Esophagus squamous epithelium (tissue), 5 donors: ENCODE measurements around the gene LMAN2L. TPM values are rescaled to one million over a fixed set of nuclear protein-coding genes. Genes with fewer than 3 reads are reported as not detected.

Experiments
- DNase-seq: peaks from one replicate; lab custom pipeline; 2025; lab: John Stamatoyannopoulos, UW
- H3K27ac ChIP-seq, 4 donors: fragments of 200-600 bp; sonication (generic); one replicate each; pipeline ENCODE4 v1.5.1; 2016 to 2019; ENCODE audit warnings: mild to moderate bottlenecking in 1 of 4
- H3K27me3 ChIP-seq, 4 donors: fragments of 200-600 bp; sonication (generic); 1 replicate in 3 of 4; 2 replicates in 1 of 4; pipeline versions ENCODE4 v1.5.1 to v1.6.0; 2017 to 2021; ENCODE audit warnings: antibody characterized with exemption in 1 of 4
- H3K36me3 ChIP-seq, 3 donors: fragments of 200-600 bp; sonication (generic); one replicate each; pipeline ENCODE4 v1.5.1; 2016 to 2019
- H3K4me1 ChIP-seq, 3 donors: fragments of 200-600 bp; sonication (generic); one replicate each; pipeline ENCODE4 v1.5.1; 2017 to 2019
- H3K4me3 ChIP-seq, 4 donors: fragments of 200-600 bp; sonication (generic); 1 replicate in 3 of 4; 2 replicates in 1 of 4; pipeline ENCODE4 v1.5.1; 2016 to 2019; ENCODE audit warnings: mild to moderate bottlenecking in 2 of 4, moderate library complexity in 1 of 4
- H3K9me3 ChIP-seq, 3 donors: fragments of 200-600 bp; sonication (generic); one replicate each; pipeline ENCODE4 v1.5.1; 2016 to 2019
- CTCF ChIP-seq, 6 experiments: fragments of 450-650 bp in 4 of 6; fragments of 200-600 bp in 2 of 6; sonication (generic) in 2 of 6; IDR thresholded peaks; one replicate each; pipeline ENCODE4 v1.5.1; 2016 to 2019; ENCODE audit warnings: antibody characterized with exemption in 6 of 6, mild to moderate bottlenecking in 4 of 6, moderate library complexity in 4 of 6
- POLR2A ChIP-seq, 4 donors: fragments of 450-650 bp; IDR thresholded peaks; one replicate each; pipeline ENCODE4 v1.6.1; 2017; ENCODE audit warnings: antibody characterized with exemption in 4 of 4, mild to moderate bottlenecking in 4 of 4, moderate library complexity in 3 of 4
- WGBS, 2 donors: methylation state at CpG; one replicate each; pipeline ENCODE4 v1.1.5; 2018; 5-methylcytosine and 5-hydroxymethylcytosine counted together
- intact Hi-C: fragments of 100-400 bp; cut with DNase I; formaldehyde crosslinking; loops from one replicate; pipeline ENCODE4 v1.15.0; 2022
- total RNA-seq, 4 donors: library from RNA; depleted of rRNA; stranded (reverse); fragments of >200 nt; gene quantifications; one replicate each; pipeline ENCODE4 v1.1.0, GENCODE V29; 2016
- donor health status: DM: yes; HTN: yes; CAD: no.

The LMAN2L gene
- total RNA-seq, 4 donors from 2014 or later = 7.4 to 12.6 (median 10.5) TPM

- 42 to 55% methylated on average over 3 of the region's 3 CpGs for WGBS, 2 donors
- no peaks in the 10 kb centered on the region for H3K9me3 ChIP-seq
- H3K36me3 ChIP-seq = no peaks in the 10 kb centered on the region
- H3K4me3 ChIP-seq = no peak overlapping the region
- peak overlapping the region in 2 of 4 donors; percentile 61 to 70 for H3K27ac ChIP-seq
- H3K27me3 ChIP-seq = no peaks in the 10 kb centered on the region
- peaks cover 6 to 15% (median 6%) of the 10 kb centered on the region in 3 donors for H3K4me1 ChIP-seq
- intact Hi-C loops = no loop called here
- DNase-seq = no peak
- no peak for TF ChIP-seq POLR2A (IDR thresholded peaks at IDR 0.05)
- TF ChIP-seq CTCF (IDR thresholded peaks at IDR 0.05) = no peak
Observed at GRCh38 chr2:96665083-96665569, 74.7 kb downstream of the LMAN2L start.

- Histone ChIP-seq H3K27ac (peak overlapping the region in 2 of 4 donors; percentile 61 to 70), H3K36me3 (no peaks in the 10 kb centered on the region), H3K4me1 (peaks cover 6 to 15% (median 6%) of the 10 kb centered on the region in 3 donors), H3K27me3 (no peaks in the 10 kb centered on the region), H3K9me3 (no peaks in the 10 kb centered on the region), H3K4me3 (no peak overlapping the region)
- no peak for DNase-seq
- intact Hi-C loops = no loop called here
- TF ChIP-seq POLR2A (IDR thresholded peaks at IDR 0.05) (no peak), CTCF (IDR thresholded peaks at IDR 0.05) (no peak)
- WGBS, 2 donors = 82 to 83% methylated on average over 3 of the region's 3 CpGs
Observed at GRCh38 chr2:96664366-96664925, 75.4 kb downstream of the LMAN2L start.

- Histone ChIP-seq H3K4me1 (peaks cover 6 to 15% (median 6%) of the 10 kb centered on the region in 3 donors), H3K4me3 (no peak overlapping the region), H3K27ac (no peak overlapping the region), H3K36me3 (no peaks in the 10 kb centered on the region), H3K27me3 (no peaks in the 10 kb centered on the region), H3K9me3 (no peaks in the 10 kb centered on the region)
- 78% methylated on average over 7 of the region's 7 CpGs for WGBS, 2 donors
- intact Hi-C loops = no loop called here
- no peak for DNase-seq
- TF ChIP-seq POLR2A (IDR thresholded peaks at IDR 0.05) = no peak
- TF ChIP-seq CTCF (IDR thresholded peaks at IDR 0.05) = no peak
Observed at GRCh38 chr2:96663829-96664228, 76.0 kb downstream of the LMAN2L start.

- Histone ChIP-seq H3K27me3 (no peaks in the 10 kb centered on the region), H3K4me3 (no peak overlapping the region), H3K9me3 (no peaks in the 10 kb centered on the region), H3K4me1 (peaks cover 6 to 15% (median 6%) of the 10 kb centered on the region in 3 donors), H3K36me3 (no peaks in the 10 kb centered on the region), H3K27ac (no peak overlapping the region)
- TF ChIP-seq POLR2A (IDR thresholded peaks at IDR 0.05) (no peak), CTCF (IDR thresholded peaks at IDR 0.05) (no peak)
- DNase-seq = no peak
- WGBS, 2 donors = 52 to 54% methylated on average over 2 of the region's 5 CpGs
- intact Hi-C loops = no loop called here
Observed at GRCh38 chr2:96663177-96663576, 76.7 kb downstream of the LMAN2L start.

- TF ChIP-seq CTCF (IDR thresholded peaks at IDR 0.05) = no peak
- no peak for TF ChIP-seq POLR2A (IDR thresholded peaks at IDR 0.05)
Observed at GRCh38 chr2:96662360-96662759, 77.5 kb downstream of the LMAN2L start.

More at GRCh38 chr2:96662360-96662759, 77.5 kb downstream of the LMAN2L start:
- Histone ChIP-seq H3K4me1 (peaks cover 6 to 15% (median 6%) of the 10 kb centered on the region in 3 donors), H3K36me3 (no peaks in the 10 kb centered on the region), H3K4me3 (no peak overlapping the region), H3K9me3 (no peaks in the 10 kb centered on the region), H3K27ac (no peak overlapping the region), H3K27me3 (no peaks in the 10 kb centered on the region)
- intact Hi-C loops = no loop called here
- DNase-seq = no peak
- WGBS, 2 donors = 84 to 86% methylated on average over 9 of the region's 9 CpGs
